SJSA1 (cell line): Measurements from ENCODE around the gene EXD3. TPM values are rescaled to one million over a fixed set of nuclear protein-coding genes. Genes with fewer than 3 reads are reported as not detected.
"Not testable (repeated sequence)": the region's sequence is repeated elsewhere in the genome, so short reads cannot be mapped to it uniquely, and the experiment has no call there.

Experiments
- DNase-seq, 2 experiments: peaks; one replicate each; pipeline ENCODE4 v3.0.0-alpha.2; 2015 to 2020; ENCODE audit warnings: low spot score in 2 of 2, low read depth in 1 of 2
- H3K27ac ChIP-seq: fragments of 250-450 bp; sonication (Bioruptor Pico); 2 replicates; pipeline ENCODE4 v1.5.1; 2020; ENCODE audit warnings: mild to moderate bottlenecking, moderate library complexity
- H3K27me3 ChIP-seq: fragments of 250-450 bp; sonication (Bioruptor Pico); replicated peaks from 2 replicates; pipeline ENCODE4 v1.5.1; 2020; ENCODE audit warnings: mild to moderate bottlenecking, moderate library complexity
- H3K36me3 ChIP-seq: fragments of 250-450 bp; sonication (Bioruptor Pico); 2 replicates; pipeline ENCODE4 v1.5.1; 2020; ENCODE audit warnings: mild to moderate bottlenecking
- H3K4me1 ChIP-seq: fragments of 250-450 bp; sonication (Bioruptor Pico); replicated peaks from 2 replicates; pipeline ENCODE4 v1.6.1; 2021; ENCODE audit warnings: mild to moderate bottlenecking
- H3K4me3 ChIP-seq: fragments of 250-450 bp; sonication (Bioruptor Pico); 2 replicates; pipeline ENCODE4 v1.5.1; 2020; ENCODE audit warnings: mild to moderate bottlenecking
- H3K9me3 ChIP-seq: fragments of 250-450 bp; sonication (Bioruptor Pico); replicated peaks from 2 replicates; pipeline ENCODE4 v1.5.1; 2020; ENCODE audit warnings: mild to moderate bottlenecking
- total RNA-seq: library from RNA; depleted of rRNA; stranded (reverse); fragments of >200 nt; shearing (Covaris generic); gene quantifications from 2 replicates; pipeline ENCODE4 v1.2.3, GENCODE V29; 2014; rRNA removed

Gene EXD3, protein sequence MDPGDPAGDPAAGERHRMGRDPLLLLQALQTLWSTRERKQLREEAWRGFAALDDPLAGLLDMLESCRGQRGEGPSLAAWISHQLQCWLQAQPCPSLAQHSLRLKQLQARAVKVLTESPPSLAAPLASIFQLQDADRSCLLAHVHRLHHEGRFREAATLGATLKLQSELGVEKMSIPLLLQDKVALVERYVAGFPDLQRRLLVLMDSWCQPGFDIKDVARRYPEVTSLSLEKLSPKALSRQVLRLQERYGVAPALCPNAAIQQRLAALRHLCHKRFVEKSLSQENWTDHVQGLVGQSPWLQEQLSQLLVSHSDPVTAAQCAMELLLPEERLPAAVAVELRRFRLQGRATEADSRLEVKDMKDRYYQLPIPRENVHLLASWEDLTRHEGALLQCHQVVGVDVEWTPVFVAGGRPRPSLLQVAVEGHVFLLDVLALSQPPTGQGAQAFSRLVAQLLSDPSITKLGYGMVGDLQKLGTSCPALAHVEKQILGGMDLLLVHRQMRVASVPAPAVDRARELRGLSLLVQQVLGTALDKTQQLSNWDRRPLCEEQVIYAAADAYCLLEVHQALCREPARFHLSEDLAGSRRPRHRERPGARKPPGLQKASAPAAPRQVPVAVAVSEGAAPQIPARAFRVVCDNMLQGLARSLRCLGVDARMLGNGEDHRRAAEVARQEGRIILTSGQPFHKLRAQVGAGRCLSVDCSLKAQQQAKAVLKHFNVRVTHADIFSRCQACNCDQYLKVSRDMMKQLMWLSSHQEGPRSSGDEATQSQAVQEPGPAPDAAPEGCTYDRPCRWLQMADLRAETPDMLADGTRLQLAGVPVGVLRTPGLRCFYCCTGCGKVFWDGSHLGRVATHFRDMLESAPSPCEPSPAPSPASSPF
- total RNA-seq, result 1.8 and 4.0 TPM in 2 replicates

DNA sequence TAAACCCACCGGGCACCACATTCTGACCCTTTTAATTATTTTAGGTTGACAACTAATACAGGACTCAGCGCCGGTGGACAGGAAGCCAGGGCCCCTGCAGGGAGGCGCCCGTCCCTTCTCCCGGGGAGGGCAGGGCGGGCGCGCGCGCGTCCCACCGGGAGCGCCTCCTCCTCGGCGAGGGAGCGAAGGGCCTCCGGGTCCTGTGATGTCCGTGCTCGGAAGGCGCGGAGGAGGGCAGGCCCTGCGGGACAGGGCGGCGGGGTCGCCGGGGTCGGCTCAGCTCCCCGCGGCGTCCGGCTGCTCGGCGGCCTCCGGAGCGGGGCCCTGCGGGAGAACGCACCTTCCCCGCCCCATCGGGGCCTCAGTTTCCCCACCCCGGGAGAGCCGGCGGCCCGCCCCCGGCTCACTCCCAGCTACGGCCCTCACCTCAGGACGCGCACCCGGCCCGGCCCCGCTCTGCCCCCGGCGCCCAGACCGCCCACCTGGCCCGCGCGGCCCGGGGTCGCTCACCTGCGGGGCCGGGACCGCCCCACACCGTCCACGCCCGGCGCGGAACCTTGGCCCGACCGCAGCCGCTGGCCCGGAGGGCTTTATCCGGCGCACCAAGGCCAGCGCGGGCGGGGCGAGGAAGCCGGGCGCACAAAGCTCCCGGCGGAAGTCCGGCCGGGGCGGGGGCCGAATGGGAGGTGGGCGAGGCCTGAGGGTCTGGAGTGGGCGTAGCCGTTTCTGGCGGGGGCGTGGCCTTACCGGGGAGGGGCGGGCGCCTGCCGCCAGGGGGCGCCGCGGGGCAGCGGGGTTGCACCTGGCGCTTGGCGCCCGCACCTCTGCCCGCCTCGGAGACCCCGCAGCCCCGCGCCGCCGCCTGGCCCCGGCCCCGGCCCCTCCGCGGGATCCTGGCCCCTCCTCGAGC, at the start of gene EXD3, which contains the start of gene NOXA1:
Gene EXD3, minus strand, starts transcription at position 559 of the 910 bp plus-strand sequence. CDS start 27,805 bp downstream, outside the sequence.
Gene NOXA1, plus strand, starts transcription at position 790 of the 910 bp plus-strand sequence. CDS start 137 bp downstream, outside the sequence.
- H3K4me1 ChIP-seq, result peaks cover 14% of the 10 kb centered on the region
- peaks cover 13% of the 10 kb centered on the region for H3K36me3 ChIP-seq
- H3K27ac ChIP-seq, result peak within 1 kb of the TSS; percentile 34
- H3K4me3 ChIP-seq, result peak within 1 kb of the TSS; percentile 99
- DNase-seq, result peak; percentile 51 to 93
- 0 out of 2 replicates have a peak, but pooled peaks cover 3% of the 10 kb centered on the region for H3K27me3 ChIP-seq
- 0 out of 2 replicates have a peak, but pooled peaks cover 3% of the 10 kb centered on the region for H3K9me3 ChIP-seq

DNA sequence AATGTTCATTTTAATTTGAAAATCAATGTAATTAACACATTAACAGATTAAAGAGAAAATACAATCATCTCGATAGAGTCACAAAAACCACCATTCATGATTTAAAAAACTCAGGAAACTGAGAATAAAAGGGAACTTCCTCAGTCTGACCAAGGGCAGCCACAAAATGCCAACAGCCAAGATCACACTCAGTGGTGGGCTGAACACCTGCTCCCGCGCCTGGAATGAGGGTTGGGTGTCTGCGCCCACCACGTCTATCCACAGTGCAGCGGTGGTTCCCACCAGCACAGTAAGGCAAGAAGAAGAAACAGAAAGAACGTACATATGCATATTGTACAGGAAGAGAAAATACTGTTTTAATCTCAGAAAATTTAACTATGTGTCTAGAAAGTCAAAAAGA, 47.8 kb upstream of the EXD3 start:
- Histone ChIP-seq H3K27me3 (0 out of 2 replicates have a peak, but pooled peaks cover 3% of the 10 kb centered on the region), H3K27ac (no peak overlapping the region), H3K36me3 (no peaks in the 10 kb centered on the region), H3K9me3 (peaks cover 4% of the 10 kb centered on the region; the same call in 1 of the 2 replicates), H3K4me3 (no peak overlapping the region), H3K4me1 (no peaks in the 10 kb centered on the region)
- no peak for DNase-seq

DNA sequence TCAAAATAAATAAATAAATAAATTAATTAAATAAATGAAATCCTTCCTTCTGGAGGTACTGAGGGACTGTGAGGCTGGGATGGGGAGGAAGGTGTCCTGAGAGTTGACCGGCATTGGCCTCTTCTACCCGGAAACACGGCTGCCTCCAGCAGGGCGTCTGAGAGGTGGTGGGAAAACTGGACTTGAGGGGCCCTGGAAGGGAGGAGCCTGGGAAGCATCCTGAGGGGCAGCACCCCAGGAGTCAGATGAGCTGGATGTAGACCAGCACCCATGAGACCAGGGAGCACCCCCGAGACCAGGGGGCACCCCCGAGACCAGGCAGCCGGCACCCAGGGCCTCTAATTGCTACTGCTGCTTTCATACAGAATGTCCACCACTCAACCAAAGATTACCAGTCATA, 44.9 kb upstream of the EXD3 start:
- no peak overlapping the region for H3K27ac ChIP-seq
- 0 out of 2 replicates have a peak, but pooled peaks cover 3% of the 10 kb centered on the region for H3K27me3 ChIP-seq
- H3K4me3 ChIP-seq, result no peak overlapping the region
- H3K4me1 ChIP-seq, result no peaks in the 10 kb centered on the region
- H3K36me3 ChIP-seq, result no peaks in the 10 kb centered on the region
- no peak for DNase-seq
- no peaks in the 10 kb centered on the region for H3K9me3 ChIP-seq

DNA sequence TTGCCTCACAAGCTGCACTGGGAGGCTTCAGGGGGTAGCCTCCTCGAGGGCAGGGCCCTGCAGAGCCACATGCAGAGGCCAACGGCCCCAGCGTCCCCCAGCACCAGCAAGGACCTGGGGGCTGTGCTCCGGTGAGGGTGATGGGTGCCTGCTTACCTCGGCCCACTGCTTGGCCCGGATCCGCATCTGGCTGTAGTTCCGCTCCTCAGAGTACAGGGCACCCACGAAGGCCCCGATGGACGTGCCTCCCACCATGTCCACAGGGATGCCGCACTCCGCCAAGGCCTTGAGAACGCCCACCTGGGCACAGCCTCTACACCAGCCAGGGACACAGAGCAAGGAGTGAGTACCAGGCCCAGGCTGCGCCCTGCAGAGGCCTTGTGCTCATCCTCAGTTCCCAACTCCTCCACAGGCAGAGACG, 44.2 kb upstream of the EXD3 start:
- no peak overlapping the region for H3K4me3 ChIP-seq
- H3K27me3 ChIP-seq, result 0 out of 2 replicates have a peak, but pooled peaks cover 3% of the 10 kb centered on the region
- H3K4me1 ChIP-seq, result no peaks in the 10 kb centered on the region
- no peak overlapping the region for H3K27ac ChIP-seq
- H3K36me3 ChIP-seq, result no peaks in the 10 kb centered on the region
- no peak for DNase-seq
- no peaks in the 10 kb centered on the region for H3K9me3 ChIP-seq

DNA sequence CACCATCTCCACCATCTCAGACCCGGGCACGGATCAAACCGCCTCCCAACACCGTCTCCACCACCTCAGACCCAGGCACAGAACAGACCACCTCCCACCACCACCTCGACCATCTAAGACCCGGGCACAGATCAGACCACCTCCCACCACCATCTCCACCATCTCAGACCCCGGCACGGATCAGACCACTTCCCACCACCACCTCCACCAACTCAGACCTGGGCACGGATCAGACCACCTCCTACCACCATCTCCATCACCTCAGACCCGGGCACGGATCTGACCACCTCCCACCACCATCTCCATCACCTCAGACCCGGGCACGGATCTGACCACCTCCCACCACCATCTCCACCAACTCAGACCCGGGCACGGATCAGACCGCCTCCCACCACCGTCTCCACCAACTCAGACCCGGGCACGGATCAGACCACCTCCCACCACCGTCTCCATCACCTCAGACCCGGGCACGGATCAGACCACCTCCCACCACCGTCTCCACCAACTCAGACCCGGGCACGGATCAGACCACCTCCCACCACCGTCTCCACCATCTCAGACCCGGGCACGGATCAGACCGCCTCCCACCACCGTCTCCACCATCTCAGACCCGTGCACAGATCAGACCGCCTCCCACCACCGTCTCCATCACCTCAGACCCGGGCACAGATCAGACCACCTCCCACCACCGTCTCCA, 43.6 kb upstream of the EXD3 start:
- H3K4me3 ChIP-seq, H3K27ac ChIP-seq, H3K27me3 ChIP-seq, H3K36me3 ChIP-seq, DNase-seq, H3K9me3 ChIP-seq, H3K4me1 ChIP-seq: not testable (repeated sequence)

DNA sequence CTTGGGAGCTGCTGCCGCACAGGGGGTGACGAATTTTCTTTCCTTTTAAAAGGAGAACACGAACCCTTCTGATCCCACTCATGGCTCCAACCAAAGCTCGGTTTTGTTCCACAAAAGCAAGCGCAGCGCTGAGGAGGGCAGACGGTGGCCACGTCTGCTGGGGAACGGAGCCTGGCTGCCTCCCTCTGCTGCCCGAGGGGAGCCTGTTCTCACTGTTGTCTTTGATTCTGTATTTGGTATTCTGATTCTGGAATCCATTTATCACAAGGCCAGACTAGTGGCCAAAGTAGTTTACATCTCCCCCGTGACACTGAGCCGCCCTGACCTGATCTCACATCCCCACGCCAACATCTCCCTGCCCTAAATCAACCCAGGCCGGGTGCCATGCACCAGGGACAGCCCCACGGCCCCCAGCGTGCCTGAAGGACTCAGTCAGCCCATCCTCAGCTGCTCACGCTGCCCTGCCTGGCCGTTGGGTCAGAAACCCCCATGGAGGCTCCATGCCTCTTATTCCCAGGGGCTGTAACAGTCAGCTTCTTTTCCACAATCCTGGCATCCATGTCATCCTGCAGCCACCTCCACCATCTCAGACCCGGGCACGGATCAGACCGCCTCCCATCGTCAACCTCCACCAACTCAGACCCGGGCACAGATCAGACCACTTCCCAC, 42.9 kb upstream of the EXD3 start:
- 0 out of 2 replicates have a peak, but pooled peaks cover 3% of the 10 kb centered on the region for H3K27me3 ChIP-seq
- no peaks in the 10 kb centered on the region for H3K36me3 ChIP-seq
- H3K4me1 ChIP-seq, result no peaks in the 10 kb centered on the region
- H3K27ac ChIP-seq, result no peak overlapping the region
- no peak overlapping the region for H3K4me3 ChIP-seq
- no peak for DNase-seq
- H3K9me3 ChIP-seq, result no peaks in the 10 kb centered on the region

DNA sequence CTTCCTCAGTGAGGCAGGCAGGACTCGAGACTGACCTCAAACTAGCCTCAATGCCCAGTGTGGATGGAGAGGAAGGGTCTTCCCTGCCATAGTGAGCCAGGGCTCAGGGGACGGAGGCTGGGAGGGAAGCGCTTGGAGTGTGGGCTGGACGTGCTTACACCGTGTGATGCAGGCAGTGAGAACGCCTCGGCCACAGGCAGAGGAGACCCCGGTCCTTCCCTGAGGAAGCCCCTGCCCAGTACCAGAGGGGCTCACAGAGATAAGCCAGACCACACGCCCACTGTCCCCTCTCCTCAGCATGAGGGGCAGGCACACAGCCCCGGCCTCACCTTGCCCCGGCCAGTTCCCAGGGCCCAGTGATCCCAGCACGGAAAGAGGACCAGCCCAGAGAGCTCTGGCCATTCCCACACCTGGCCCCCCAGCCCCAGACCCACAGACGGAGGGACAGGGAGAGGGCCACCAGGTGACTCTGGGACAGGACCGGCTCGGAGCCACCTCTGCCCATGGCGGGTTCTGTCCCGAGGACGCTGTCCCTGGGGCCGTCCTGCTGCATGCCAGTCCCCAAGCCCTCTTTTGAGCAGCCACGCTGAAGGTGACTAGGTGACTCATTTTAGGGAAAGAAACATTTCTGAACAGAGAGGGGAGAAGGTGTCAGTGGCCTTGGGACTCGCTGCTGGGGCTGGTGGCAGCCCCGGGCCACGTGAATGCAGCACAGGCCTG, 42.2 kb upstream of the EXD3 start:
- Histone ChIP-seq H3K27ac (no peak overlapping the region), H3K36me3 (no peaks in the 10 kb centered on the region), H3K4me1 (no peaks in the 10 kb centered on the region), H3K4me3 (no peak overlapping the region), H3K27me3 (0 out of 2 replicates have a peak, but pooled peaks cover 3% of the 10 kb centered on the region), H3K9me3 (no peaks in the 10 kb centered on the region)
- DNase-seq, result no peak

DNA sequence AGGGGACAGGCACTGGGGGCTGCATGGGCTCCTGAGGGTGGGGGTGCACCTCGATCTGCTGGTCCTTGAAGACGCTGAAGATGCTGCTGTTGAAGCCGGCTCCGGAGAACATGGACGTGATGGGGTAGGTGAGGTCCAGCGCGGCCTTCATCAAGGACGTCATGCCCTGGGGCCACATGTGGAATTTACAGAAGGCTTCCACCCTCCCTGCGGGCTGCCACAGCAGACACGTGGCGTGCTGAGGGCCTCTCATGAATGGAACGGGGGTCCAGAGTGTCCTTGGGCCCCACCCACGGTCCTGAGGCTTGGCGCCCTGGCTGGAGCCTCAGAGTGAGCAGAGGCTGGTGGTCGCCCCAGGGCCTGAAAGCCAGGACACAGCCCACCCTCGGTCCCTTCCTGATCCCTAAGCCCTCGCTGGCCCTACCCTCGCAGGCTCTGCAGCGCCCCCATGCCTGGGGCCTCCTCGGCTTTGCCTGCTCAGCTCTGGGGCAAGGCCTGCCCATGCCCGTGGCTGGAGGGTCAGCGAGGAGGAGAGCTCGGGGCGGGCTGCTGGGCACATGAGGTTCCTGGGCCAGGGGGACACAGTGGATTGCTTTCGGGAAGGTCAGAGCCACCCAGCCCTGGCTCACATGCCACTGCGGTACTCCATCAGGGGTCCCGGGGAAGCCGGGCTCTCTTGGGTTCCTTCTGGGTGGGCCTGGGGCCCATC, 41.5 kb upstream of the EXD3 start:
- Histone ChIP-seq H3K4me3 (no peak overlapping the region), H3K27ac (no peak overlapping the region), H3K4me1 (peaks cover 4% of the 10 kb centered on the region), H3K36me3 (no peaks in the 10 kb centered on the region), H3K9me3 (no peaks in the 10 kb centered on the region), H3K27me3 (0 out of 2 replicates have a peak, but pooled peaks cover 3% of the 10 kb centered on the region)
- DNase-seq, result no peak

DNA sequence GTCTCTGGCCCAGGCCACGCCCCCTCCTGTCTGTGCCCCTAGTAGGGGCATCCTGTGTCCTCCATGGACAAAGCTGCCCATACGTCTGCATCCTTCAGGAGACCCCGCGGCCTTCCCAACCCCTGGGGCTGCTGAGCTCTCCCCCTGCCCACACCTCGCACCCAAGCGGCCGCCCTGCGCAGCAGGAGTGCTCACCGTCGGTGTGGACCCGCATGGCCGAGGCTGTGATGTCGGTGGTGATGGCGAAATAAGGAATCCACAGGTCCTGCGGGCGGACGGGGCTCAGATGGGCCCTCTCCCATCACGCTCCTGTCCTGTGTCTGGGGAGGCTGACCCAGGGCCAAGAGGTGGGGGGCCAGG, 40.9 kb upstream of the EXD3 start:
- no peaks in the 10 kb centered on the region for H3K27me3 ChIP-seq

DNA sequence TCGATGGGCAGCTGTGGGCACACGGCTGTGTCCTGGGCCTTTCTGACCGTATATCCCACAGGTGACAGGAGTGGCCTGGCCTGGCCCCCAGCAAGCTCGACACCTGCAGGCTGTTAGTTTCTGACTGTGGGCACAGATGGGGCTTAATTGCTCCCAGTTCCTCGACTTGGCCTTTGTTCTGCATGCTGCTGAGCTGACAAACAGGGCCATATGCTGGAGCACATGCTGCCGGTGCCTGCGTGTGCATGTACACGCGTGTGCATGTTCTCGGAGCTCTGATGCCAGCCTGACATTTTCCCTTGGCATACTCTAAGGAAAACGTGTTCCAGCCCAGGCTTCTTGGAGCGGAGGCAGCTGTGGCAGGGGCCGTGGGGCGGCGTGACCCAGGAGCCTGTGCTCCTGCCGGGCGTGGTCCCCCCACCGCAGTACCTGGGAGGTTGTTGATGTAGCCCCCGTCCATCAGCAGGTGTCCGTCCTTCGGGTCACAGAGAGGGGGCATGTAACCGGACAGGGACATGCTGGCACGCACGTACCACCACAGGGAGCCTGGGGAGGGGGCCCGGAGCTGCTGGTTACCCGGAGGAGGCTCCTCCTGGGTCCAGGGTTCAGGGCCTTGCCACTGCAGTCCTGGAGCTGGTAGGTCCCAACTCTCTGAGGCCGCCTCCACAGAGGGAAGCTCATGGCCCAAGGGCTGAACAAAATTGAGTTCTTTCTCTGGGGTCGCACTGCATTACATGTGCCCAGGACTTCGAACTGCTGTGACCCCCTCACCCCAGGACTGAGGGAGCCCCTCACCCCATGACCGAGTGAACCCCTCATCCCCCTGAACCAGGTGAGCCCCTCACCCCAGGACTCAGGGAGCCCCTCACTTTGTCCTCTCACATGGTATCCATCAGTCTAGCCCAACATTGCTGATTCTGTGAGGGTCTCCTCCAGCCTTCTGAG, 40.3 kb upstream of the EXD3 start:
- peaks cover 5% of the 10 kb centered on the region for H3K36me3 ChIP-seq
- no peak overlapping the region for H3K27ac ChIP-seq
- H3K9me3 ChIP-seq, result peaks cover 6% of the 10 kb centered on the region; the same call in 1 of the 2 replicates
- no peaks in the 10 kb centered on the region for H3K27me3 ChIP-seq
- no peak overlapping the region for H3K4me3 ChIP-seq
- peaks cover 16% of the 10 kb centered on the region for H3K4me1 ChIP-seq
- no peak for DNase-seq

More for the DNA sequence above, 40.9 kb upstream of the EXD3 start:
- no peak for DNase-seq
- H3K4me1 ChIP-seq, result peaks cover 9% of the 10 kb centered on the region
- H3K9me3 ChIP-seq, result peaks cover 2% of the 10 kb centered on the region; the same call in 1 of the 2 replicates
- no peak overlapping the region for H3K27ac ChIP-seq
- no peak overlapping the region for H3K4me3 ChIP-seq
- peaks cover under 1% of the 10 kb centered on the region; the same call in 1 of the 2 replicates for H3K36me3 ChIP-seq
